NCI-H69 (cell line): ENCODE data around the gene TLCD2.
A peak's percentile ranks its signal among the peaks of the same experiment; 100 is the strongest.
"Not testable (repeated sequence)": the region's sequence is repeated elsewhere in the genome, so short reads cannot be mapped to it uniquely, and the experiment has no call there.

ENCODE experiments used
- DNase-seq: peaks from one replicate; lab custom pipeline; 2025; lab: John Stamatoyannopoulos, UW

The TLCD2 gene

GRCh38 chr17:1735834-1736347 is 25.7 kb upstream of the TLCD2 start:
- no peak for DNase-seq

- no peak for DNase-seq
These were observed 25.2 kb upstream of the TLCD2 start for GRCh38 chr17:1735418-1735817.

GRCh38 chr17:1733759-1734158 is 23.6 kb upstream of the TLCD2 start:
- DNase-seq: no peak

GRCh38 chr17:1732833-1733321 is 22.7 kb upstream of the TLCD2 start:
- DNase-seq: no peak

GRCh38 chr17:1732241-1732832 is 22.2 kb upstream of the TLCD2 start:
- DNase-seq: no peak

- no peak for DNase-seq
These were observed 21.0 kb upstream of the TLCD2 start for GRCh38 chr17:1731194-1731506.

GRCh38 chr17:1730326-1731193 is 20.4 kb upstream of the TLCD2 start:
- DNase-seq: no peak

- no peak for DNase-seq
These were observed 19.8 kb upstream of the TLCD2 start for GRCh38 chr17:1729966-1730325.

GRCh38 chr17:1727876-1728630 is 17.9 kb upstream of the TLCD2 start:
- DNase-seq: no peak

GRCh38 chr17:1727258-1727789 is 17.1 kb upstream of the TLCD2 start:
- DNase-seq: no peak

GRCh38 chr17:1726626-1727257 is 16.6 kb upstream of the TLCD2 start:
- DNase-seq: no peak

- DNase-seq: no peak
These were observed 15.7 kb upstream of the TLCD2 start for GRCh38 chr17:1725642-1726511.

- DNase-seq: peak; percentile 63
These were observed 14.9 kb upstream of the TLCD2 start for GRCh38 chr17:1724869-1725641.

- peak; percentile 85 for DNase-seq
These were observed 14.2 kb upstream of the TLCD2 start, which contains the start of gene WDR81 for GRCh38 chr17:1724351-1724868. WDR81 (plus strand) TSS chr17:1724704; CDS start chr17:1724960, 256 bp downstream.

GRCh38 chr17:1722022-1722421 is 11.8 kb upstream of the TLCD2 start:
- DNase-seq: not testable (repeated sequence)

- DNase-seq: peak; percentile 50
These were observed 10.7 kb upstream of the TLCD2 start for GRCh38 chr17:1720856-1721386.

GRCh38 chr17:1718362-1719165 is 8.4 kb upstream of the TLCD2 start:
- no peak for DNase-seq

GRCh38 chr17:1716912-1717695 is 6.9 kb upstream of the TLCD2 start:
- DNase-seq: peak; percentile 96
